Thyroid gland (tissue), 4 donors: Measurements from ENCODE around the gene ZNF598. TPM values are rescaled to one million over a fixed set of nuclear protein-coding genes. Genes with fewer than 3 reads are reported as not detected.

Experiments used
- DNase-seq, 2 donors: peaks; one replicate each; pipeline ENCODE4 v3.0.0-alpha.2; 2019
- H3K27ac ChIP-seq, 3 donors: fragments of 200-600 bp; sonication (generic); 1 replicate in 2 of 3; 2 replicates in 1 of 3; pipeline ENCODE4 v1.5.1; 2016 to 2019; ENCODE audit warnings: mild to moderate bottlenecking in 1 of 3, moderate library complexity in 1 of 3
- H3K27me3 ChIP-seq: fragments of 200-600 bp; sonication (generic); one replicate; pipeline ENCODE4 v1.5.1; 2019
- H3K36me3 ChIP-seq, 2 donors: fragments of 200-600 bp; sonication (generic); one replicate each; pipeline ENCODE4 v1.5.1; 2016 to 2019
- H3K4me1 ChIP-seq, 2 donors: fragments of 200-600 bp; sonication (generic); one replicate each; pipeline ENCODE4 v1.5.1; 2017 to 2019
- H3K4me3 ChIP-seq, 3 donors: fragments of 200-600 bp; sonication (generic); replicated peaks in 1 of 3; 1 replicate in 2 of 3; 2 replicates in 1 of 3; pipeline ENCODE4 v1.5.1; 2016; ENCODE audit warnings: mild to moderate bottlenecking in 1 of 3
- H3K9me3 ChIP-seq: fragments of 200-600 bp; sonication (generic); one replicate; pipeline ENCODE4 v1.5.1; 2017
- CTCF ChIP-seq, 6 experiments: fragments of 200-600 bp in 3 of 6; fragments of 450-650 bp in 3 of 6; sonication (generic) in 3 of 6; IDR thresholded peaks; one replicate each; pipeline ENCODE4 v1.5.1; 2016 to 2019; ENCODE audit warnings: antibody characterized with exemption in 6 of 6, mild to moderate bottlenecking in 2 of 6, inconsistent platforms in 1 of 6, moderate library complexity in 1 of 6
- POLR2A ChIP-seq, 2 donors: fragments of 450-650 bp; IDR thresholded peaks; one replicate each; pipeline ENCODE4 v1.6.1; 2017; ENCODE audit warnings: antibody characterized with exemption in 2 of 2, mild to moderate bottlenecking in 2 of 2, moderate library complexity in 1 of 2
- WGBS, 2 donors: methylation state at CpG; one replicate each; pipeline ENCODE4 v1.1.5; 2017; 5-methylcytosine and 5-hydroxymethylcytosine counted together
- intact Hi-C: fragments of 100-400 bp; cut with DNase I; formaldehyde crosslinking; loops from one replicate; pipeline ENCODE4 v1.15.1; 2023
- total RNA-seq, 4 donors: library from RNA; depleted of rRNA; stranded (reverse); fragments of >200 nt; gene quantifications; one replicate each; pipeline ENCODE4 v1.2.3, GENCODE V29; 2016

ZNF598 gene
- total RNA-seq, 4 donors from 2014 or later, result 19.0 to 38.4 (median 27.4) TPM

GRCh38 chr16:1993731-1994131 lies 15.9 kb downstream of the ZNF598 start:
- TF ChIP-seq CTCF (IDR thresholded peaks at IDR 0.05), result no peak
- TF ChIP-seq POLR2A (IDR thresholded peaks at IDR 0.05), result no peak
- Histone ChIP-seq H3K27ac (no peak overlapping the region), H3K9me3 (no peaks in the 10 kb centered on the region), H3K4me1 (peaks cover 24 to 36% of the 10 kb centered on the region in 2 donors), H3K36me3 (peaks cover 10 to 11% of the 10 kb centered on the region in 2 donors), H3K27me3 (peaks cover 14% of the 10 kb centered on the region), H3K4me3 (no peak overlapping the region)
- intact Hi-C loops, result no loop called here
- 9 to 27% methylated on average over 1 to 2 of the region's 2 CpGs for WGBS, 2 donors
- peak; percentile 79 to 89 for DNase-seq

GRCh38 chr16:1992704-1993317 lies 16.8 kb downstream of the ZNF598 start:
- TF ChIP-seq CTCF (IDR thresholded peaks at IDR 0.05), result no peak
- TF ChIP-seq POLR2A (IDR thresholded peaks at IDR 0.05), result no peak
- H3K27ac ChIP-seq, result no peak overlapping the region
- intact Hi-C loops, result no loop called here
- H3K27me3 ChIP-seq, result peaks cover 14% of the 10 kb centered on the region
- no peak for DNase-seq
- peaks cover under 1 to 2% of the 10 kb centered on the region in 2 donors for H3K36me3 ChIP-seq
- H3K9me3 ChIP-seq, result no peaks in the 10 kb centered on the region
- H3K4me3 ChIP-seq, result no peak overlapping the region
- 20 to 29% methylated on average over 1 to 7 of the region's 50 CpGs for WGBS, 2 donors
- H3K4me1 ChIP-seq, result peaks cover 24 to 36% of the 10 kb centered on the region in 2 donors

GRCh38 chr16:1991948-1992703 lies 17.5 kb downstream of the ZNF598 start:
- TF ChIP-seq POLR2A (IDR thresholded peaks at IDR 0.05) (peak in 1 of 2 donors; percentile 14), CTCF (IDR thresholded peaks at IDR 0.05) (no peak)
- Histone ChIP-seq H3K36me3 (no peaks in the 10 kb centered on the region), H3K27ac (no peak overlapping the region), H3K27me3 (peaks cover 14% of the 10 kb centered on the region), H3K4me1 (peaks cover 24 to 36% of the 10 kb centered on the region in 2 donors), H3K4me3 (peak overlapping the region in 1 of 3 donors; percentile 30), H3K9me3 (no peaks in the 10 kb centered on the region)
- intact Hi-C loops, result no loop called here
- 11% methylated on average over 9 of the region's 96 CpGs; no CpG with 5 or more reads in 1 of the 2 donors for WGBS, 2 donors
- peak; percentile 83 to 84 for DNase-seq

GRCh38 chr16:1991588-1991947 lies 18.1 kb downstream of the ZNF598 start:
- peaks cover 14% of the 10 kb centered on the region for H3K27me3 ChIP-seq
- WGBS, 2 donors, result 13% methylated on average over 19 to 20 of the region's 22 CpGs
- H3K4me1 ChIP-seq, result peaks cover 24 to 36% of the 10 kb centered on the region in 2 donors
- peaks cover 0 to 2% of the 10 kb centered on the region in 2 donors for H3K36me3 ChIP-seq
- DNase-seq, result no peak
- no peaks in the 10 kb centered on the region for H3K9me3 ChIP-seq
- intact Hi-C loops, result no loop called here
- peak overlapping the region in 1 of 3 donors; percentile 30 for H3K4me3 ChIP-seq
- H3K27ac ChIP-seq, result no peak overlapping the region
- TF ChIP-seq POLR2A (IDR thresholded peaks at IDR 0.05) (no peak), CTCF (IDR thresholded peaks at IDR 0.05) (no peak)

GRCh38 chr16:1991135-1991551 lies 18.5 kb downstream of the ZNF598 start:
- Histone ChIP-seq H3K9me3 (no peaks in the 10 kb centered on the region), H3K36me3 (peaks cover 3 to 6% of the 10 kb centered on the region in 2 donors), H3K27me3 (peaks cover 14% of the 10 kb centered on the region), H3K4me3 (no peak overlapping the region), H3K4me1 (peaks cover 24 to 36% of the 10 kb centered on the region in 2 donors), H3K27ac (no peak overlapping the region)
- TF ChIP-seq CTCF (IDR thresholded peaks at IDR 0.05), result no peak
- TF ChIP-seq POLR2A (IDR thresholded peaks at IDR 0.05), result no peak
- intact Hi-C loops, result no loop called here
- 10 to 15% methylated on average over 10 to 16 of the region's 18 CpGs for WGBS, 2 donors
- DNase-seq, result no peak
